ENCODE data around the gene GRK1. TPM values are rescaled to one million over a fixed set of nuclear protein-coding genes. Genes with fewer than 3 reads are reported as not detected.
"Not testable (repeated sequence)": the region's sequence is repeated elsewhere in the genome, so short reads cannot be mapped to it uniquely, and the experiment has no call there.

The GRK1 gene
- total and polyA plus RNA-seq, 2 experiments from 2014 or later = not detected

GRCh38 chr13:113623491-113624234 lies 43.4 kb upstream of the GRK1 start:
- H3K27me3 ChIP-seq (replicated peaks; ENCODE audit: insufficient read depth) = no peaks in the 10 kb centered on the region
- peaks cover 71% of the 10 kb centered on the region for H3K79me2 ChIP-seq (ENCODE audit: insufficient read depth)
- peaks cover 10% of the 10 kb centered on the region; the same call in 1 of the 2 replicates for H4K20me1 ChIP-seq (ENCODE audit: insufficient read depth)

DNA sequence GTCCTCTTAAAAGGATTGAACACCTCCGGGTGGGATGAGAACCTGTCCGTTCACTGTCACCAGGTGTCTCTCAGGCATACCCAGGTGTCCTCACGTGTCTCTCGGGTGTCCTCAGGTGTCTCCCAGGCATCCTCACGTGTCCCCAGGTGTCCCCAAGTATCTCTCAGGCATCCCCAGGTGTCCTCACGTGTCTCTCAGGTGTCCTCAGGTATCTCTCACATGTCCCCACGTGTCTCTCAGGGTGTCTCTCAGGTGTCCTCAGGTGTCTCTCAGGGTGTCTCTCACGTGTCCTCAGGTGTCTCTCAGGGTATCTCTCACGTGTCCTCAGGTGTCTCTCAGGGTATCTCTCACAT lies 42.8 kb upstream of the GRK1 start:
- peaks cover 9% of the 10 kb centered on the region for H3K4me1 ChIP-seq (ENCODE audit: insufficient read depth)
- H3K27ac ChIP-seq = no peak overlapping the region
- H3K4me3 ChIP-seq = no peak overlapping the region
- in situ Hi-C loops (cut with MboI) = no loop called here
- no peak overlapping the region for H3K9ac ChIP-seq
- peaks cover 10% of the 10 kb centered on the region; the same call in 1 of the 2 replicates for H4K20me1 ChIP-seq (ENCODE audit: insufficient read depth)
- WGBS, 2 experiments (ENCODE audit: low coverage in 1 of 2, low lambda C conversion rate in 2 of 2, missing lambda C conversion rate in 2 of 2) = 87 to 89% methylated on average over 9 of the region's 9 CpGs
- H3K79me2 ChIP-seq (ENCODE audit: insufficient read depth) = peaks cover 71% of the 10 kb centered on the region
- H3F3A ChIP-seq (ENCODE audit: insufficient read depth) = peaks cover 24% of the 10 kb centered on the region
- no peak overlapping the region for H2AFZ ChIP-seq
- H3K4me2 ChIP-seq (ENCODE audit: unreplicated experiment) = no peak overlapping the region
- no peaks in the 10 kb centered on the region for H3K27me3 ChIP-seq (replicated peaks; ENCODE audit: insufficient read depth)
- no peak for DNase-seq
- H3K9me3 ChIP-seq (ENCODE audit: low read depth) = no peaks in the 10 kb centered on the region
- no peaks in the 10 kb centered on the region for H3K9me2 ChIP-seq (ENCODE audit: insufficient read depth)
- TF ChIP-seq EZH2phosphoT487 (IDR thresholded peaks at IDR 0.05; ENCODE audit: insufficient read depth, low read depth) (no peak), EZH2 (IDR thresholded peaks at IDR 0.05; ENCODE audit: insufficient read depth, poor library complexity, severe bottlenecking) (no peak)
- no peaks in the 10 kb centered on the region for H3K36me3 ChIP-seq (ENCODE audit: low read depth)

More at GRCh38 chr13:113623491-113624234, 43.4 kb upstream of the GRK1 start:
- Histone ChIP-seq H3K9me2 (ENCODE audit: insufficient read depth) (no peaks in the 10 kb centered on the region), H3K4me1 (ENCODE audit: insufficient read depth) (peaks cover 9% of the 10 kb centered on the region), H3K4me2 (ENCODE audit: unreplicated experiment) (no peak overlapping the region), H3K9me3 (ENCODE audit: low read depth) (no peaks in the 10 kb centered on the region), H3K27ac (no peak overlapping the region), H3K9ac (no peak overlapping the region), H3K36me3 (ENCODE audit: low read depth) (no peaks in the 10 kb centered on the region), H3K4me3 (no peak overlapping the region), H2AFZ (no peak overlapping the region), H3F3A (ENCODE audit: insufficient read depth) (peaks cover 24% of the 10 kb centered on the region)
- TF ChIP-seq EZH2 (IDR thresholded peaks at IDR 0.05; ENCODE audit: insufficient read depth, poor library complexity, severe bottlenecking) (no peak), EZH2phosphoT487 (IDR thresholded peaks at IDR 0.05; ENCODE audit: insufficient read depth, low read depth) (no peak)
- 89 to 90% methylated on average over 16 to 20 of the region's 20 CpGs for WGBS, 2 experiments (ENCODE audit: low coverage in 1 of 2, low lambda C conversion rate in 2 of 2, missing lambda C conversion rate in 2 of 2)
- DNase-seq = peak; percentile 61
- in situ Hi-C loops (cut with MboI) = no loop called here

DNA sequence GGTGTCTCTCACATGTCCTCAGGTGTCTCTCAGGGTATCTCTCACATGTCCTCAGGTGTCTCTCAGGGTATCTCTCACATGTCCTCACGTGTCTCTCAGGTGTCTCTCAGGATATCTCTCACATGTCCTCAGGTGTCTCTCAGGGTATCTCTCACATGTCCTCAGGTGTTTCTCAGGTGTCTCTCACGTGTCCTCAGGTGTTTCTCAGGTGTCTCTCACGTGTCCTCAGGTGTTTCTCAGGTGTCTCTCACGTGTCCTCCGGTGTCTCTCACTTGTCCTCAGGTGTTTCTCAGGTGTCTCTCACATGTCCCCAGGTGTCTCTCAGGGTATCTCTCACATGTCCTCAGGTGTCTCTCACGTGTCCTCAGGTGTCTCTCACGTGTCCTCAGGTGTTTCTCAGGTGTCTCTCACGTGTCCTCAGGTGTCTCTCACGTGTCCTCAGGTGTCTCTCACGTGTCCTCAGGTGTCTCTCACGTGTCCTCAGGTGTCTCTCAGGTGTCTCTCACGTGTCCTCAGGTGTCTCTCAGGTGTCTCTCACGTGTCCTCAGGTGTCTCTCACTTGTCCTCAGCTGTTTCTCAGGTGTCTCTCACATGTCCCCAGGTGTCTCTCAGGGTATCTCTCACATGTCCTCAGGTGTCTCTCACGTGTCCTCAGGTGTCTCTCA lies 42.2 kb upstream of the GRK1 start:
- H3K36me3 ChIP-seq (ENCODE audit: low read depth); H2AFZ ChIP-seq; H3K9me2 ChIP-seq (ENCODE audit: insufficient read depth); H3K9me3 ChIP-seq (ENCODE audit: low read depth); DNase-seq; H3K27ac ChIP-seq; H3K9ac ChIP-seq; H3K27me3 ChIP-seq (replicated peaks; ENCODE audit: insufficient read depth); H3K4me1 ChIP-seq (ENCODE audit: insufficient read depth); H3K4me3 ChIP-seq; in situ Hi-C loops (cut with MboI); H3K4me2 ChIP-seq (ENCODE audit: unreplicated experiment): not testable (repeated sequence)
- H4K20me1 ChIP-seq (ENCODE audit: insufficient read depth) = peaks cover 10% of the 10 kb centered on the region; the same call in 1 of the 2 replicates
- peaks cover 24% of the 10 kb centered on the region for H3F3A ChIP-seq (ENCODE audit: insufficient read depth)
- 60 to 90% methylated on average over 9 to 14 of the region's 14 CpGs for WGBS, 2 experiments (ENCODE audit: low coverage in 1 of 2, low lambda C conversion rate in 2 of 2, missing lambda C conversion rate in 2 of 2)
- peaks cover 71% of the 10 kb centered on the region for H3K79me2 ChIP-seq (ENCODE audit: insufficient read depth)

GRCh38 chr13:113625965-113626721 lies 40.9 kb upstream of the GRK1 start:
- no peaks in the 10 kb centered on the region for H3K27me3 ChIP-seq (replicated peaks; ENCODE audit: insufficient read depth)
- peaks cover 10% of the 10 kb centered on the region; the same call in 1 of the 2 replicates for H4K20me1 ChIP-seq (ENCODE audit: insufficient read depth)
- H3K4me2 ChIP-seq (ENCODE audit: unreplicated experiment) = no peak overlapping the region
- no peak overlapping the region for H2AFZ ChIP-seq
- H3K9me3 ChIP-seq (ENCODE audit: low read depth) = no peaks in the 10 kb centered on the region
- no peak overlapping the region for H3K9ac ChIP-seq
- H3K36me3 ChIP-seq (ENCODE audit: low read depth) = no peaks in the 10 kb centered on the region
- peak; percentile 51 for DNase-seq
- peaks cover 9% of the 10 kb centered on the region for H3K4me1 ChIP-seq (ENCODE audit: insufficient read depth)
- no peaks in the 10 kb centered on the region for H3K9me2 ChIP-seq (ENCODE audit: insufficient read depth)
- 73 to 77% methylated on average over 22 to 24 of the region's 24 CpGs for WGBS, 2 experiments (ENCODE audit: low coverage in 1 of 2, low lambda C conversion rate in 2 of 2, missing lambda C conversion rate in 2 of 2)
- peaks cover 68% of the 10 kb centered on the region for H3K79me2 ChIP-seq (ENCODE audit: insufficient read depth)
- in situ Hi-C loops (cut with MboI) = no loop called here
- no peak overlapping the region for H3K4me3 ChIP-seq
- TF ChIP-seq EZH2 (IDR thresholded peaks at IDR 0.05; ENCODE audit: insufficient read depth, poor library complexity, severe bottlenecking) (no peak), EZH2phosphoT487 (IDR thresholded peaks at IDR 0.05; ENCODE audit: insufficient read depth, low read depth) (no peak)
- no peak overlapping the region for H3K27ac ChIP-seq
- peaks cover 19% of the 10 kb centered on the region for H3F3A ChIP-seq (ENCODE audit: insufficient read depth)
